ENCODE measurements around the gene LDLRAD4.
A peak's percentile ranks its signal among the peaks of the same experiment; 100 is the strongest.

Gene LDLRAD4

DNA sequence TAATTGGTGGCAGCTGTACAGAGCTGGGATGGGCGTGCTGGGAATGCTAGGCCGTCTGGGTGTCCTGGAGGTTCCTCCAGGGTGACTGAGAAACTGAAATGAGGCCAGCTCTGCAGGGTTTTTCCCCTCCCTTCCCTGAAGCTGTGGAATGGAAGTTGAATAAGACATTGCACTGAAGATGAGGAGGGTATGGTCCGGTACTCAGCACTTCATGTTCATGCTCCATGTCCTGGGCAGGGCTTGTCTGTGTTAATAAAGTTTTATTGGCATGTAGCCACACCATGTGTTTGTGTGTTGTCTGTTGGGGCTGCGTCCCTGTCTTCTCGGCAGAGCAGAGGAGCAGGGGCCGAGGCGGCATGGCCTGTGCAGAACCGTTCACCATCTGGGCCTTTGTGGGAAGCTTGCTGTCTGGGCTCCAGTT is 154.0 kb downstream of the LDLRAD4 start:
- DNase-seq (ENCODE audit: low spot score): no peak

DNA sequence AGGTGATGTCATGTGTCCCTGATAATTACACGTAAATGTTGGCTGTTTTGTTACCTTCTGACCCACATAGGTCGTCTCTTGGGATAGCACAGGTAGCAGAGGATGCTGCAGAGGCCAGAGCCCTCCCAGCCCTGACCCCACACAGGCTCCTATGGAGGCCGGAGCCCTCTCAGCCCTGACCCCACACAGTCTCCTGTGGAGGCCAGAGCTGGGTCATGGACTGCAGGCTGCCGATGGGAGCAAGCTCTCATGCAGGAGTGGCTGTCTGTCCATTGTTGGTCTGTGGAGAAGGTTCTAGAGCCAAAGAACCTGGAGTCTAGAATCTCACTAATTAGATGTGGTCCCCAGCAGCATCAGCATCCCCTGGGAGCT is 155.5 kb downstream of the LDLRAD4 start:
- DNase-seq (ENCODE audit: low spot score): no peak

DNA sequence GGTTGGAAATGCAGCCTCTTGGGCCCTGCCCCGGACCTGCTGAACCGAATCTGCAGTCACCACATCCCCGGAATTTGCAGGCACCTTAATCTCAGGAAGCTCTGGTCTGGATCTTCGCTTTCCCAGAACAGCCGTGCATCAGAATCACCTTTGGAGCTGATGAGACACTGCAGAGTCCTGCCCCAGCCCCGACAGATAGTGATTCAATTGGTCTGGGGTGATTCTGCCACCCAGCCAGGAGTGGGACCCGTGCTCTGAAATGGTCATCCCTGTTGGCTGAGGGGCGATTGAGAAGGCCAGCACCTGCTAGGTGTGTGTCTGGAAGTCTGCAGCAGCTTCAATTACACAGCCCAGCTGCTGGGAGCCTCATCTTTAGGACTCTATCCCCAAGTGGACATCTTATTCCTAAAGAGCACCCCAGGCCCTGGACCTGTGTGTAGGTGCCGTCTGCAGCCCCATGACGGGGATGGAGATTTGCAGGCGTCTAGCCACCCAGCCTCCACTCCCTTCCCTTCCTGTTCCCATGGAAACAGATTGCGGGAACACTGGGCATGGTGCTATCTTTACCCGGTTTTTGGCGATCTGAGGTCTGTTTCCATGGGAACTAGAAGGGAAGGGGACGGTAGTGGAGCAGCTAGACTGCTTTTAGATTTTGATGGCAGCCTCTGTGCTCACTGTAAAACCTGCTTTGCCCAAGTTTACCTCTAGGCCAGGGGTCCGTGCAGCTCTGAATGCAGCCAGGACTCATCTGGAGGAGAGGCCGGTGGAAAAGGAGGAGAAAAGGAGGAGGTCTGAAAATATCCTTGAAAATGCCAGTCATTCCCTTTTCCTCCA is 156.1 kb downstream of the LDLRAD4 start:
- DNase-seq (ENCODE audit: low spot score): no peak

DNA sequence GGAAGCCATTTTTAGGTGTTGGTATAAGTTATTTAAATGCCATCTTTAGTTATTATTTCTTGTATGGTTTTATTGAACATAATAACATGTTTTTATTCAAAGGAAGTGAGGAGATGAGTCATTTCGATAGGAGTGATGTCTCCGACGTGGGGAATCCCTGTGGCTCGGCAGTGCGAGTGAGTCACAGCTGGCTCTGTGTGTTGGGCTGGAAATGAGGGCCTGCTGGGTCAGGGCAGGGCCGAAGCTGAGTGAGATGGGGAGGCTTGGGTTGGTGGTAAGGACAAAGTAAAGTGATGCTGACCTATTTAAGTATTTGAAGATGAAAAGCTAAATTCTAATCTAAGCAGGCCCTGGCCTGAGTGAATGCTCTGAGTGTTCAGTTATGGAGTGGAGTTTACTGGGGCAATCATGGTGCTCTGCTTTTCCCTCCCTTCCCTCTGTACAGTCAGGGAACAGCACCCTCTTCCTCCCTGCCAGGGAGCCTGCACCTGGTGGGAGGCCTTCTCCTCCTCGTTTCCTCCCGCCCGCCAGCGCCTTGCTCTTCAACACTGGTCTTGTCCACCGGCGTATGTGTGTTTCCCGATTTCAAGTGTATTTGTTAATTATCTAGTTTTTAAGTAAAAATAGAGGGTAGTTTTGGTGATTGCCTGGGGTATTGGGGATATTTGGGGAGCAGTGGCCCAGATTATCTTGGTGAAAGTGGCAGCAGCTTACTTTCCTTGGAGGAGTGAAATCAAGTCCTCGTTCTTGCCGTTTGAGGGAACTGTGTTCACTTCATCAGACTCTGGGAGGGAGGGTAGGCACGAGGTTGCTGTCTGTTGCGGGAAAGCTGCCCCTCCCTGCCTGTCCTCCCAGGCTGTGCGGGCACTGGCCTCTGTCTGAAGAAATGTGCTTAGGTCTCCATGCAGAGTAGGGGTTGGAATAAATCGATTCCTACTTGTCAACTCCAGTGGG is 157.0 kb downstream of the LDLRAD4 start:
- peak; percentile 79 for DNase-seq (ENCODE audit: low spot score)

DNA sequence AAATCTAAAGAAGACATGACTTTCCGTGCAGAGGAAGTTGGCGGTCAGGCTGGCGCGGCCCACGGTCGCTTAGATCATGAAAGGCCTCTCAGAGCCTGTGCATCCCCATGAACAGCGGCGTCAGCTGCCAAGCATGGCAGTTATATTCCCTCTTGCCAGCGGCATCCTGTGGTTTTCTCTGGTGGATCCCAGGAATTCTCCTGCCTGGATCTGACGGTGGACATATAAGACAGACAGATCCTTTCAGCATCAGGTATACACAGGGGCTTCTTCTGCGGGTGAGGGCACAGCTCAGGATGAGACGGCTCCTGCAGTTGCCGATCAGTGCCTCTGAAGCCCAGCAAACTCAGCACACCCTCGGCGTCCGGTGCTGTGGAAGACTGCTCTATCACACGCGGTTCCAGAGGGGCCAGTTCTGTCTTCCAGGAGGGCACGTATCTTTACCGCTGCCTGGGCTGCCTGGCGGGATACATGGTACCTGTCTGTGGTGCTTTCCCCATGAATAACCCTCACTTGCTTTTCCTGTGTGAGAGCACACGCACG is 157.8 kb downstream of the LDLRAD4 start:
- no peak for DNase-seq (ENCODE audit: low spot score)

DNA sequence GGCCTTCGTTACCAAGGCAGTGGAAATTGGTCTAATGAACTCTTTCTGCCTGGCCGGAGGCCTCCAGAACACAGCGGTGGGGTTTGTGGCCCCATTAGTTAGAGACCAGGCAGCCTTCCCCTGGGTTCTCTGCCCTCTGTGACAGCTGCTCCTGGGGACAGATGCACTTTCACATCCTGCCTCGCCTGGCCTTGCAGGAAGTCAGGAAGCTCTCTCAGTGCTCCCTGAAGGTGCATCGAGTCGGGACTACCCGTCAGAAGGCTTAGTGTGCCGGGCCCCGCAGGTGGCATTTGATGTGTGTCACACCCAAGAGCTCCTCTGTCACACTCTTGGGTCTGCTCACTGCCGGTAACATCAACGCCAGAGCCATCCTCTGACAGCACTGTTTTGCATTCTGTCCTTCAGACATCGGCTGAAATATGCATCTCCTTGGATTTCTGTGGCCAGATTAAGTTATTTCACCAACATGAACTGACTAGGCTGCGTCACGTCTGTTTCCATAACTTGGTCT is 158.3 kb downstream of the LDLRAD4 start:
- no peak for DNase-seq (ENCODE audit: low spot score)

DNA sequence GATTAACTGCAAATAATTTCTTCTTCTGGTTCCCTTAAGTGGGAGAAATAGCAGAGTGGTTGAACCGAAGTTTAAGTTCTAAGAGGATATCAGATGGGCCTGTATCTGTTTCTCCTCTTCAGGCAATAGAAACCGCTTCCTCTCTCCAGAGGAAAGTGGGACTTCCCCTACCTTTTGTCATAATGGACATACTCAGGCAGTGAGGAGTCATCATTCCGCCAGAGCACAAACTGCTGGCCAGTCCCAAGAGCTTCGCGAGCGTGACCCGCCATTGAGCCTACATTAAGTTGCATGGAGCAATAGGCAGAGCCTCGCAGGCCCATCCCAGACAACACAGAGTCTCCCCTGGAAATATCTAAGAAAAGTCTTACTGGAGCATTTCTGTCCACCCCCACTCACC is 158.9 kb downstream of the LDLRAD4 start:
- DNase-seq (ENCODE audit: low spot score): no peak

DNA sequence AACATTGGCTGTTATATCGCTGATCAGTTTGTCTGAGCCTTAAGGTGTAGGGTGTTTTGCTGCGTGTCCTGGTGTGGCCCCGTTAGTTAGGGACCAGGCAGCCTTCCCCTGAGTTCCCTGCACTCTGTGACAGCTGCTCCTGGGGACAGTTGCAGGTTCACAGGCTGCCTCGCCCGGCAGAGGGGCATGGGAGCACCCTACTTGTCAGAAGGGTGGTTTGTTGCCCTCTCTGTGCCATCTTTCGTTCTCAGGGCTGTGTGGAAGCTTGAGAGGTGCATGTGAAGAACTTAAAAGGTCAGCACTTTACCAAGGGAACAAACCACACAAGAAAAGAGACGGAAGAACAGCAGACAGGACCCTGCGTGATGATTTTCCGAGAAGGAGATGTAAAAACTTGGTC is 159.6 kb downstream of the LDLRAD4 start:
- DNase-seq (ENCODE audit: low spot score): no peak

DNA sequence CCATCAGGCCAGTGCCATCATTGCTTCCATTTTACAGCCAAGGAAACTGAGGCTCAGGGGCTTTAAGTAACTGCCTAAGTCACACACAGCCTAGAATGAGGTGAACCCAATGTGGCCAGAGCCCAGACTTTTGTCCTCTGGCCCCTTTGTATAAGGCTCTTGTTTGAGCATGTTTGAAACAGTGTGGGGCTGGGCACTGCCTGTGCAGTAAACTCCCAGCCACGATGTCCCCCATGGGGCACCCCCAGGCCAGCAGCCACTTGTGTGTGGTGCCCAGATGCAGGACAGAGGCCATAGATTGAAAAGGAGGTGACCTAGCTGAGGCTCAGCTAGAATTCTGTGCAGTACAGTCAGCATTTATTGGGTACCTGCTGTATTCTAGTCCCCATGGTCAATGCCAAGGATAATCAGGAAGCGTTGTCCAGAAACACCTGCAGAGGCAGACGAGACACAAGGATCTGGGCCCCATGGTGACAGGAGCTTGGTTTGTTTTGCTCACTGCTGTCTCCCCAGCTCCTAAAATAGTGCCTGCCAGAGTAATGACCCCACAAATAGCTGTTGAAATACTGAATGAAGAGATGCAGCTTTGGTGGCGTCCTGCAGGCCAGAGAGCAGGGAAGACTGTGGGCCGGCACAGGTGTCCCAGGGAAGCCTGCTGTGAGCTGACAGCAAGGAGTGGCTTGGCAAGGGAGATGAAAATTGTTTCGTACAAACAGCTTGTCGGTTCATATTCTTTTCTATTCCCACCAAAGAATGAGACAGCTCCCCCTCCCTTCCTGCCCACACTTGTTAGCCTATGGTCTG is 160.7 kb downstream of the LDLRAD4 start:
- DNase-seq (ENCODE audit: low spot score): no peak

DNA sequence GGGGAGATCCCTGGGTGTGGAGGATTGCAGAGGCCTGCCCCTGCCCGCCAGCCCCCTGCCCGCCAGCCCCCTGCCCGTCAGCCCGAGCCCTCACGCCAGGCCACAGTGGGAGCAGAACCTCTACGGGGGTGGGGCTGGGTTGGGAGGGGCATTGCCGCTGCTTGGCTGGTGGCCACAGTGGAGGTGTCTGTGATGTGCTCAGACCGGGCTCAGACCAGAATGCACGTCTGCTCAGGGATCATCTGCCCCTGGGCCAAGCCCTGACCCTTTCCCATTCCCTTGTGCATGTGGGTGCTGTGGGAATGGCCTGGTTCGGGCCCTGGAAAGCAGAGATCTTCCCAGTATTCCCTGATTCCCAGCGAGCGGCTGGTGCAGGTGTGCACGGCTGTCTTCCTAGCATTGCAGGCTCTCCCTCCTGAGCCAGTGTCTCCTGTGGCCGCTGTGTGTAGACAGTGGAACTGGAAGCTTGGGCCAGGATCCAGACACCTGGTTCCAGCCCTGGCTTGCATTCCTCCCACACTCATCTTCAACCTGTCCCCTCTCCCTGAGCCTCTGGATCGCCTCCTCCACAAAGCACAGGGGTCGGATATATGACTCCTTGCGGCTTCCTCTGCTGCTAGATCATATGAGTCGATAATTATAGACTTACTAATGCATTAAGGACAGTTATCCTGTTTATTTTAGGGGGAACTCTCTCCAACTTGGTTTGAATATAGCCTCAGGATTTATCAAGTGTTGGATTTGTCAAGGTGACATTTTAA is 161.6 kb downstream of the LDLRAD4 start:
- DNase-seq (ENCODE audit: low spot score): no peak

DNA sequence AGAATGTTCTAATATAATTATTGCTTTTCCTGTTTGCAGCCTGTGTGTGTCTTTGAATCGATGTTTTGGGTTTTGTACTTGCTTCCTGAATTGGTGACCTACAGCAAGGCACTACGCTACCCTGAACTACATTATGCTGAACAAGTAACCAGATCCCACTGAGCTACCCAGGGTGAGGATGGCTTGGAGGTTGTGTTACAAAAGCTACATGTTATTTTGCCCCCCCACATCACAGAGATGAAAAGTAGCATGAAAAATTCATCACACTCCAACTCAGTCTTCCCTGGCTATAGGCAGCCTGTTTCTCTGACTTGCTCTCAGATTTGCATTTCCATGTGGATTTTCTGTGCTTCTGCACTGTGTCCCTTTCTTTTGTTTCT is 162.1 kb downstream of the LDLRAD4 start:
- no peak for DNase-seq (ENCODE audit: low spot score)

DNA sequence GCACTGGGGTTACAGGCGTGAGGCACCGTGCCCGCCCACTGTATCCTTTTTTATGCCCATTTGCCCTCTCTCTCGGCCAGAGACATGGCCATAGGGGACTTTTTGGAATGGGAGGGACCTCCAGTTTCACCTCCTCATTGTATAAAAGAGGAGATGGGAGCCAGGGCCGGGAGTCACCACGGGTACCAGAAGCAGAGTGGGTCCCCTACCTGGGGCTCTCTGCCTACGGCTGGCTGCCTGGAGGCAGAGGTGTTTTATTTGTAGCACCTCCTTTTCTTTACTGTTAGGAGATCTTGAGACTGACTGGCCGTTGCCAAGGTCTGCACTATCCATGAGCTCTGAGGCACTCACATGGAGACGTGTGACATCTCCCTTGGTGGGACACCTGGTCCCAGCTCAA is 162.8 kb downstream of the LDLRAD4 start:
- DNase-seq (ENCODE audit: low spot score): no peak

DNA sequence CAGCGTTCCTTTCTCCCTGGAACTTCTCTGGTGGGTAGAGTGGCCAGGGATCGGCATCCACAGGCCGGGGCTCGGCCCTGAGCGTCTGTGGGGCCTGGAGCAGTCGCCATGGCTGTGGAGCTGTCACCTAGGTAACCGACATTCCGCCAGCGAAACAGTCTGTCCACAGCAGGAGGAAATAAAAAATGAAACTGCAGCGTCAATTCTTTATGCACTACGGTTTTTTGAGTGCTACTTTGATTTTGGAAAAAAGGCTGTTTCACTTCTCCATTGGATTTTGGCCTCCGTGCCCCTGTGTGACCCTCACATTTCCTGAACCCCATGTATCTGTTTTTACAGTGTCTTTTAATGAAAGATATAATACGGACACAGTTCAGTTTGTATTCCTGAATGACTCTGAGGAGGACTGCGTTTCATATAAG is 163.4 kb downstream of the LDLRAD4 start:
- DNase-seq (ENCODE audit: low spot score): no peak

DNA sequence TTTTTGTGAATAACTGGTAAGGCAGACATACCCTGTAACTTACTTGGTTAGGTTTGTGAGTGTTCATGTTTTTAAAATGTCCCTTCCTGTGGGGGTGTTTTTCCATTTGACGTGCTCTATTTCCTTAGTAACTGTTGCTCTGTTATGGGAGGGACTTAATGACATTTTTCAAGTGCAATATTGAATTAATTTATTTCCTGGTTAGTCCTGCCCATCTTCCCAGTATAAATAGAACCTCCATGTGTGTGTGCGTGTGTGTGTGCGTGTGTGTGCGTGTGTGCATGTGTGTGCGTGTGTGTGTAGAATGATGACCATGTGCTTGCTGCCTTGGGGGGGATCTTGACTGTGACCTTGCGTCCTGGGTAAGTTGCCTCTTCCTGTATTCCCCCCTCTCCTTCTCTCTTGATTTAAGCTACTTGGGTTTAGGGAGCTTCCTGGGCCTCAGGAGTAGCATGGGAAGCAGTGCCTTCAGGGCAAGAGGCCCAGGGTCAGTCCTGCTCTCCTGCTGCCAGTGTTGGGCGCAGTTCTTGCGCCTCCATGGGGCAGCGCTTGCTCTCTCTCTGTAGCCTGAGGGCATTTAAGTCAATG is 163.9 kb downstream of the LDLRAD4 start:
- DNase-seq (ENCODE audit: low spot score): no peak

DNA sequence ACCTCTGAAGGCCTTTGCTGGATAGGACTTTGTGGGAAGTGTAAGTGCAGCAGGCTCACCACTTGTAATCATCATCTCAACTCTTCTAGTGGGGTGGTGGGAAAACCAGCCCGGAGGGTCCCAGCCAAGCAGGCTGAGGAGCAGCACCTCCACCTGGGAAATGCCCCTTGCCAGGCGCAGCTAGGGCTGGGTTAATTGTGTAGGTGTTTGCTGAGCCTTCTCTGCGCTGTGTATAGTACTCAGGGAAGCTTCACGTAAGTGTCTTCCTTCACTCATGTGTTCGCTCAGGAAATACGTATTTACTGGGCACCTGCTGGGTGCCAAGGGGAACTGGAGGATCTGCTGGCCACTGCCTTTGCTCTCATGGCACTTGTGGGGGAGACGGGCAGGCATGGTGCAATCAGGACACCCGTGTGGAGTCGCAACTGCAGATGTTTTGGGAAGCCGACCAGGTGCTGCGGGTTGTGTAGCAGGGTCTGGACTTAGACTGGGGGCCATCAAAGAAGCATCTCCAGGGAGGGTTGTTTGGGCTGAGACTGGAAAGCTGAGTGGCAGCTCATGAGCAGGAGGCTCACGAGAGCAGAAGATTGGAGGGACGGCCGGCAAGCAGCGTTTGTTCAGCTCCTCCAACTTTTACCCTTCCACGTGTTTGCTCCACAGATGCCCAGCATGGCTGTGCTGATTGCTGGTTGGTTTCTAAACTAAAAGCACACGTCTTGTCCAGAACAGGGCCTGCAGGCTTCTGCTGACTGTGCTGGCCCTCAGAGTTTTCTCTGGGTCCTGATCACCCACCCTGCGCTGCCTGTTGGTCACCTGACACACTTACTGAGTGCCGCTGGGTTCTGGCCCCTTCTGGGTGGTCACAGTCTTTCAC is 164.6 kb downstream of the LDLRAD4 start:
- DNase-seq (ENCODE audit: low spot score): no peak

DNA sequence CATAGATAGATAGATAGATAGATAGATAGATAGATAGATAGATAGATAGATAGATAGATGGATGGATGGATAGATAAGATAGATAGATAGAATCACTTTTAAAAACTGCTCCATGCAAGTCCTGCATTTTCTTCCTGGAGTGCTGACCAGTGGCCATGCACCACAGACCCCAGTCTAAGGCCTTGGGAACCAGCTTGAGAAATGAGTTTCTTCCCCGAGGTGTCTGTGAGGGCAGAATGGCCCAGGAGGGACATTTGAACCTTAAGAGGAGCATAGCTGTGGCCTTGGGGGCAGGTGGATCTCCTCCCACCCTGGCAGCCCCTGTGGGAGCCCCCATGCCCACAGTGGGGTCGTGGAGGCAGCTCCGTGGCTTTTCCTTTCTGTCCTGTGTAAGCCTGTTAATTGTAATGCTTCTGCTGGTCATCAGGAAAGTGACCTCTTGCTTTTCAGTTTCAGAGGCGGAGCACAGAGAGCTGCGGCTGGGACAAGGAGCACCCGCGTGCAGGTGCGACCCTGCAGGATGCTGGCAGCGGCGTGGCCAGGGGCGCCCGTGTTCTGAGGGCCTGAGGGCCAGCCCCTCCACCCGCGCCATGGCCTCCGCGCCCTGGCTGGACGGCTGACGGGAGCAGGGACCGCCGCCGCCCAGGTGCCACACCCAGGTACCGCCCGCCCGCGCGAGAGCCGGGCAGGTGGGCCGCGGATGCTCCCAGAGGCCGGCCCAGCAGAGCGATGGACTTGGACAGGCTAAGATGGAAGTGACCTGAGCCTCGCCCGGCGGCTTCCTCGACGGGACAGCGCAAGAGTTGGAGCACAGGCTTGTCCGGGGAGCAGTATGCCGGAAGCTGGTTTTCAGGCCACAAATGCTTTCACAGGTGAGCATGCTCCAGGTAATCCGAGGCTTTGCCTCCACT is 168.6 kb downstream of the LDLRAD4 start:
- DNase-seq (ENCODE audit: low spot score): no peak

DNA sequence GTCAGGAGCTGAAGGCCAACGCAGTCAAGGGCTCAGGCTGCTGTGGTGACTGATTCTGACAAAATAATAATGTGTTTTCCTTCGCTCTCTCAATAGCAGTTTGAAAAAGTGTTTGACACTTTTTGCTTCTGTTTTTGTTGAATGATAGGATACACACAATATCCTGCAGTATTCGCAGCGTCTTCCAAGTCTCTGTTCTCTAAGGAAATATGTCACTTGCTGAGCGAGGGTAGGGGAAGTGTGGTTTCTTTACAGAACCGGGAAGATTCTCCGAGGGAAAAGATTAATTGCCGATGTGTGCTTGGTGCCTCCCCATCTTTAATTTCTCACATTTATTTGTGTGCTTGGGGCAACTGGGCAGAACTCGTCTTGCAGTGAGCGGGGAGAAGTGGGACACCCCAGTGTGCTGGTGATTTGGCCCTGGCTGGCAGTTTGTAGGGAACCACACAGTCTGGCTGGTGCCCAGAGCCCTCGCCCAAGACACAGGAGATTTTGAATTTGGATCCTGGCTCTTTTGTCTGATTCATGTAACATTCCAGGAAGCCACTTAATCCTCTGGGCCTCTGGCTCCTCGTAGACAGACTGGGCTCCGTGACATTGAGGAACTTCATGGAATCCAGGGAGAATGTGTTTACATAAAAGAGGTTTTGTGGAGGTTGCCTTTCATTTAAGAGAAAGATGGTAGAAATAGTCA is 169.4 kb downstream of the LDLRAD4 start:
- no peak for DNase-seq (ENCODE audit: low spot score)

All from RKO (cell line).